Fibroblast of the conjunctiva (primary cell): ENCODE measurements around the gene BRD1.

Experiments used
- DNase-seq: peaks from one replicate; pipeline ENCODE4 v3.0.0-alpha.2; 2010; ENCODE audit warnings: low read depth

The BRD1 gene

DNA sequence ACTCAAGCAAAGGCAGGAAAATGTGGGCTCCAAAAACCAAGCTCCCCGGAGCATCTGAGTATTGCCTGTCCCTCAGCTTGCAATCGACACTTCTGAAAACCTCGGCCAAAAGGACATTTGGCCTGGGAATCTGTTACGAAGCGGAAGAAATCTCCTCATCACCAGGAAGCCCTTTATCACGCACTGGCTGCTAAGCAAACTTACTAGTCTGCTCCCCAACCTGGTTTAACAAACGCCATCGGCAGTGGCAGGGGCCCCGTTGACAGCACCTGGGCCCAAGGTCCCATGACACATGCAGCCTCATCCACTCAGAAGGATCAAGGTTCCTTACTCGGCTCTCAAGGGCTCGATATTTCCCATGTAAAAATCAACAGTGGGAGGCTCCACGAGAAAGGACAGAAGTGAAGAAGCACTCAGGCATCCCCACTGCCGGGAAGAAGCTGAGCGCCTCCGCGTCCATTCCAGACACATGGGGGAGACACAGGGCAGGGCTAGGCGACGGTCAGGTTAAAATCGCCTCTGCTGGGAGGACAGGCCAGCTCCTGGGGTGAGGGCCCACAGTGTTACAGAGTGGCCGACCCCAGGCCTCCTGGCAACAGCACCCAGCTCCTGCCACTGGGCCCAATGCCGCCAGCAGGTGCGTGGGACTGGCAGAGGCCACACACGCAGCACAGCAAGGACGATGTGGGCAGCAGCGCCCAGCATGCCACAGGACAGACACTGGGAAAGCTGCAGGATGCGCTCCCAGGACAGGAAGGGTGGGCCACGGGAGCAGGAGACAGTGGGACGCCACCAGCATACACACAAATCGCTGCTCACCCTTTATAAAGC, 27.1 kb downstream of the BRD1 start:
- no peak for DNase-seq

DNA sequence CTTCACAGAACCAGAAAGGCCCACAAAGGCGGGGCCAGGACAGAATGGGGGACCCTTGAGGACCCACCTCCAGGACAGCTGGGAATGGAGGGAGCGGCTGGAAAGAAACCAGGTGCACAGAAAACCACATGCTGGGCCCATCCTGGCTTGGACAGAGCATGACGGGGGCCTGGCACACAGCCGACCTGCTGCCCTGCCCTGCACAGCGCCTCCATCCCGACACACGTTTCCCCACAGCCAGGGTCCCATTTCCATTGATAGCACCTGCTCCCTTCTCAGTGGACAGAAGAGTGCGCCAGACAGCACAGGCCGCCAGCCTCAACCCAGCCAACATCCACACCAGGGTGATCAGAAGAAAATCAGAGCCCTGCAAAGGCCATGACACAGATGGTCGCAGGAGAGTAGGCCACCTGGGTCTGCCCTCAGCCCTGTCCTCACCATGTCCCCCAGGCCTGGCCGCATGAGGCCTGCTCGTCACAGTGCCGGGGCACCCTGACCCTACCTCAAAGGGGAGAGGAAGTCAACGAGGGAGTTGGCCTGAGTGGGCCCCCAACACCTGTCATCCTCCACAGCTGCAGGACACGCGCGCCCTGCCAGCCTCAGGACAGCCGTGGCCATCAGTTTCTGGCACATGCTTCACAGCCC, 28.1 kb downstream of the BRD1 start:
- no peak for DNase-seq

GRCh38 chr22:49798486-49799151, 29.1 kb downstream of the BRD1 start:
- no peak for DNase-seq

DNA sequence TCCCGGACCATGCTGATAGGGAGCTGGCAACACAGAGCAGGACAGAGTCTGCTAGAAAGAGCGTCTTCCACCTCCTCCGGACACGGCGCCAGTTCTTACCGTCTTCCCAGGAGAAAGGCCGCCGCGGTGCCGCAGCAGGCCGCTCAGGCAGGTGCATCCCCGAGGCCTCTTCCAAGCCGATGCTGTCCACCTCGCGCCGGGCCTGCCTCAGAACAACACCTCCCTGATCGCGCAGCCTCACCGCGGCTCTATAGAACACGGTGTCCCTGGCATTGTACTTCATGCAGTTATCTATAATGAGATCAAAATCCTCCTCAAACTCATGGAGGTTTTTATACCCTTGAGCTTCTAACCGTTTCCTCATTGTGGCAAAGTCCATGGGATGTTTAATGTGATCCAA, 30.0 kb downstream of the BRD1 start:
- no peak for DNase-seq

GRCh38 chr22:49796596-49797270, 30.9 kb downstream of the BRD1 start:
- DNase-seq: no peak

- no peak for DNase-seq
These were observed 32.2 kb downstream of the BRD1 start for GRCh38 chr22:49795521-49795920.

- DNase-seq: no peak
These were observed 33.8 kb downstream of the BRD1 start for GRCh38 chr22:49793871-49794270.

DNA sequence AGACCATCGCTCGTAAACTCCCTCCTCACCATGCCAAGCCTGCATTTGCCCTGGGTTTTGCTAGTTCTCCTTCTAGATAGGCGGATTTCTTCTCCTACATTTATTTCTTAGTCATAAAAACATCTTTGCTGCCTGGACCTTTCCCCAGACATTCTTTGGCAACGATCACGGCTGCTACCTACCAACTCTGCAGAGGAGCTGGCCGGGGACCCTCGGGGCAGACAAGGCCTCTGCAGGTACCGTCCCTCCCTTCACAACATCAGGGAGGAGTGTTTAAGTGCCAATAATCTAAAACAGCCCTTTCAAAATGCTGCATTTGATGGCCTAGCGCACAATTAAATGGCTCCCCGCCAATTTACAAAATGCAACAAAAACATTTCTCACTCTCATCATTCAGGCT, 34.4 kb downstream of the BRD1 start:
- no peak for DNase-seq

- DNase-seq: no peak
These were observed 35.6 kb downstream of the BRD1 start for GRCh38 chr22:49792107-49792506.

DNA sequence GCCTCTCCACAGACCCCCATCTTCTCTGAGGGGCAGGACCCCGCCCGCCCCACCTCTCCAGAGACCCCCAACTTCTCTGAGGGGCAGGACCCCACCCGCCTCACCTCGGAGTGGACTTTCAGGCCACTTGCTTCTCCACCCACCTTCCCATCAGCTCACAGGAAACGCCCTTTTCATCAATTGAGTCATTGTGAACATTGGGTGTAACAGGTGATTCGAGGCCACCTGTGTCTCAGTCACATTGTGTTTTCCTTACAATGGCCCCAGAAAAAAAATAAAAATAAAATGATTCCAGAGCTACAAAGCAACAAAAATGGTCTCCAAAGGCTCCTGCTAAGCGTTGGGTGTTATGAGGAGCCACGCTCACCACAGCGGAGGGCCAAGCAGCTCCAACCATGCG, 36.0 kb downstream of the BRD1 start:
- DNase-seq: no peak

GRCh38 chr22:49790912-49791311, 36.8 kb downstream of the BRD1 start:
- no peak for DNase-seq

GRCh38 chr22:49789289-49790141, 38.2 kb downstream of the BRD1 start:
- no peak for DNase-seq

DNA sequence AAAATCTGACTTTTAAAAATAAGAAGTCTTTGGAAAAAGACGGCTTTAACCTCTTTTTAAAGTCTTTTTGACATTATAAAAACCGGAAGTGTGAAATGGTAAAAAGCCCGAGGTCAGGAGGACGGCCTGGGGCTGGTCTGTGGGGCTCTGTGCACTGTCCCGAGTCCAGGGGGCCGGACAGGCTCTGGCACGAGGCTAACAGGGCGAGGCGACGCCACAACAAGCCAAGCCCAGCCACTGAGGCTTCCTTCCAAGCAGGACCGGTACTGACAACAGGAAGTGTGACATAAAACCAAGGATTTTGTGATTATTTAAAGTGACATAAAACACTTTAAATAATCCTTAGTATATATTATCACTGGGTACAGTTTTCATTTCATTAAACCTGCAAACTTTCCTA, 39.2 kb downstream of the BRD1 start:
- DNase-seq: no peak

GRCh38 chr22:49787861-49788260, 39.8 kb downstream of the BRD1 start:
- DNase-seq: no peak

DNA sequence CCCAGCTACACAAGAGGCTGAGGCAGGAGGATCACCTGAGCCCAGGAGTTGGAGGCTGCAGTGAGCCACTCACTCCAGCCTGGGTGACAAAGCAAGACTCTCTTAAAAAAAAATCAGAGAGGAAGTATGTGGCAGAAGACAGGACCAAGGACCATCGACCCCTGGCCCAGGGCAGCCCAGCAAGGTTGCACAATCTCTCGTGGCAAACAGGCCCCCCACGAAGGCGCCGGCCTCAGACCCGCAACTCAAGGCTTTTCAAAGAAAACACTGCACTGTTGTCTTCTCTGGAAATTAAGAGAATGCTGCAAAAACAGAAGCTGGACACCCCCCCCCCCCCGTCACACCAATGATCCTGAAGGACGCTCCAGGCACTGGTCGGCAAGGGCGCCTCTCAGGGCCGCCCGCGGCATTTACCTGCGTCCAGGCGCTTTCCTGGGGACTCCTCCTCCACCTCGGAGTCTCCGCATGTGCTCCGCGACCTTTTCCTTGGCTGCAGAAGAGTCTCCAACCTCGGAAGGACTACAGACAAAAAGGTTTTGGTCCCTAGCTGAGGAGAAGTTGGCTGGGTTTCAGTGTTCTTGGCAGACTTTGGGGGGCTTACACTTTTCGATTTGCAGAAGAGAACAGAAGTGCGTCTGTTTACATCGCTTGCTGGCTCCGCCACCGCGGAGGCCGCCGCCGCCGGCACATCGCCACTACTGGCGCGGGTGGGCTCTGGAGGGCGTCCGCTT, 40.5 kb downstream of the BRD1 start:
- DNase-seq: no peak

- DNase-seq: no peak
These were observed 41.7 kb downstream of the BRD1 start for GRCh38 chr22:49785841-49786471.

GRCh38 chr22:49785046-49785521, 42.6 kb downstream of the BRD1 start:
- no peak for DNase-seq

DNA sequence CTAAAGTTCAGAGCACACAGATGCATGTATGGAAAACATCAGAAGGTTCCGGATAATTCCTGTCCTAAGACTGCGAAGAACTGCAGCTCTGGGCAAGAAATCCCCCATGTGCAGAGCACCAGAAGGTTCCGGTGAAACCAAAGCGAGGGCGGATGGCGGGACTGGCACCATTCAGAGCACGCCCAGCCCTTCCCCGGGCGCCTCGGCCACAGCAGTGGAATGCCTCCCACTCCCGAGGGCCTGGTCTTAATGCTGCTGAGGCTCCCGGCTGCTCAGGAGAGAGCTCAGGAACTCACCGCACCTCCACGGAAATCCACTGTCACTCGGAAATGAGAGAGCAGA, 43.1 kb downstream of the BRD1 start:
- no peak for DNase-seq

- no peak for DNase-seq
These were observed 43.6 kb downstream of the BRD1 start for GRCh38 chr22:49783926-49784629.
